Measurements from ENCODE around the gene CPPED1. TPM values are rescaled to one million over a fixed set of nuclear protein-coding genes. Genes with fewer than 3 reads are reported as not detected.
A peak's percentile ranks its signal among the peaks of the same experiment; 100 is the strongest.

CPPED1 gene
- total RNA-seq, 1 donor = 13.8 TPM

GRCh38 chr16:12655537-12655936 is 148.2 kb downstream of the CPPED1 start:
- TF ChIP-seq CTCF (IDR thresholded peaks at IDR 0.05; ENCODE audit: insufficient read depth, low read depth, low read length) = no peak

GRCh38 chr16:12653820-12654392 is 149.8 kb downstream of the CPPED1 start:
- no peak for DNase-seq (ENCODE audit: low read depth)
- TF ChIP-seq CTCF (IDR thresholded peaks at IDR 0.05; ENCODE audit: insufficient read depth, low read depth, low read length) = no peak
- H3K4me3 ChIP-seq (ENCODE audit: low read depth, low read length) = no peak overlapping the region

More at GRCh38 chr16:12655537-12655936, 148.2 kb downstream of the CPPED1 start:
- H3K4me3 ChIP-seq (ENCODE audit: low read depth, low read length) = no peak overlapping the region
- no peak for DNase-seq (ENCODE audit: low read depth)

GRCh38 chr16:12652924-12653323 is 150.8 kb downstream of the CPPED1 start:
- TF ChIP-seq CTCF (IDR thresholded peaks at IDR 0.05; ENCODE audit: insufficient read depth, low read depth, low read length) = no peak
- no peak overlapping the region for H3K4me3 ChIP-seq (ENCODE audit: low read depth, low read length)
- DNase-seq (ENCODE audit: low read depth) = no peak

GRCh38 chr16:12651765-12652512 is 151.7 kb downstream of the CPPED1 start:
- no peak overlapping the region for H3K4me3 ChIP-seq (ENCODE audit: low read depth, low read length)
- no peak for DNase-seq (ENCODE audit: low read depth)
- TF ChIP-seq CTCF (IDR thresholded peaks at IDR 0.05; ENCODE audit: insufficient read depth, low read depth, low read length) = no peak

- no peak for DNase-seq (ENCODE audit: low read depth)
- no peak for TF ChIP-seq CTCF (IDR thresholded peaks at IDR 0.05; ENCODE audit: insufficient read depth, low read depth, low read length)
- no peak overlapping the region for H3K4me3 ChIP-seq (ENCODE audit: low read depth, low read length)
Measured at GRCh38 chr16:12649356-12649755, 154.3 kb downstream of the CPPED1 start.

GRCh38 chr16:12646490-12647274 is 157.0 kb downstream of the CPPED1 start:
- DNase-seq (ENCODE audit: low read depth) = peak; percentile 42
- H3K4me3 ChIP-seq (ENCODE audit: low read depth, low read length) = no peak overlapping the region
- no peak for TF ChIP-seq CTCF (IDR thresholded peaks at IDR 0.05; ENCODE audit: insufficient read depth, low read depth, low read length)

All from fibroblast of villous mesenchyme (primary cell).